WTC11 (cell line): ENCODE results near the gene TSPAN10. TPM values are rescaled to one million over a fixed set of nuclear protein-coding genes. Genes with fewer than 3 reads are reported as not detected.

Experiments used
- ATAC-seq: fragments of 200-7000 bp; cut with Tn5 transposase; 2 replicates; pipeline ENCODE4 v1.10.0; 2021; ENCODE audit warnings: mild to moderate bottlenecking, moderate library complexity
- CTCF ChIA-PET: fragments of 300-600 bp; sonication (Branson Sonifier 250); formaldehyde crosslinking; loops from one replicate; lab custom pipeline; 2021; ENCODE audit warnings: antibody characterized with exemption; lab: Charles Lee
- POLR2A ChIA-PET: fragments of 350-600 bp; sonication (Branson Sonifier 250); formaldehyde crosslinking; loops from one replicate; lab custom pipeline; 2021; ENCODE audit warnings: antibody characterized with exemption; lab: Charles Lee
- DNase-seq: peaks from one replicate; pipeline ENCODE4 v3.0.0; 2021; ENCODE audit warnings: low spot score
- H3K27ac Mint-ChIP-seq: 2 replicates; pipeline ENCODE4 v1.8.0; 2021; ENCODE audit warnings: mixed read lengths
- H3K27me3 Mint-ChIP-seq: 2 replicates; pipeline ENCODE4 v1.8.0; 2021; ENCODE audit warnings: low read depth, mild to moderate bottlenecking, moderate library complexity, mixed read lengths
- H3K36me3 Mint-ChIP-seq: 2 replicates; pipeline ENCODE4 v1.8.0; 2021; ENCODE audit warnings: mixed read lengths
- H3K4me1 Mint-ChIP-seq: 2 replicates; pipeline ENCODE4 v1.8.0; 2022; ENCODE audit warnings: mixed read lengths
- H3K4me3 Mint-ChIP-seq: 2 replicates; pipeline ENCODE4 v1.8.0; 2021; ENCODE audit warnings: mild to moderate bottlenecking, moderate library complexity, mixed read lengths
- H3K9me3 Mint-ChIP-seq: 2 replicates; pipeline ENCODE4 v1.8.0; 2021; ENCODE audit warnings: mixed read lengths
- ARID4B ChIP-seq: sonication (generic); formaldehyde crosslinking; IDR thresholded peaks from 2 replicates; pipeline ENCODE4 v1.8.0; 2023; ENCODE audit warnings: missing genetic modification reagents, mild to moderate bottlenecking, borderline replicate concordance
- CREB1 ChIP-seq: sonication (generic); formaldehyde crosslinking; IDR thresholded peaks from 2 replicates; pipeline ENCODE4 v1.8.0; 2023; ENCODE audit warnings: mild to moderate bottlenecking, missing genetic modification reagents
- CREM ChIP-seq: sonication (generic); formaldehyde crosslinking; IDR thresholded peaks from 2 replicates; pipeline ENCODE4 v1.8.1; 2022; ENCODE audit warnings: mild to moderate bottlenecking, missing genetic modification reagents, moderate library complexity
- E2F4 ChIP-seq: sonication (generic); formaldehyde crosslinking; IDR thresholded peaks from 2 replicates; pipeline ENCODE4 v1.8.1; 2022; ENCODE audit warnings: low read depth, mild to moderate bottlenecking, moderate library complexity, missing genetic modification reagents, borderline replicate concordance
- ELF4 ChIP-seq: sonication (generic); formaldehyde crosslinking; IDR thresholded peaks from 2 replicates; pipeline ENCODE4 v1.8.1; 2022; ENCODE audit warnings: low read depth, mild to moderate bottlenecking, moderate library complexity, missing genetic modification reagents
- ESRRA ChIP-seq: sonication (generic); formaldehyde crosslinking; IDR thresholded peaks from 2 replicates; pipeline ENCODE4 v1.8.1; 2022; ENCODE audit warnings: mild to moderate bottlenecking, missing genetic modification reagents, borderline replicate concordance
- GRHL2 ChIP-seq: fragments of 250-450 bp; sonication (Bioruptor Pico); IDR thresholded peaks from 2 replicates; pipeline ENCODE4 v1.8.0; 2022; ENCODE audit warnings: mild to moderate bottlenecking, moderate library complexity; ENCODE audit not compliant: insufficient replicate concordance, severe bottlenecking
- MYBL2 ChIP-seq: sonication (generic); formaldehyde crosslinking; IDR thresholded peaks from 2 replicates; pipeline ENCODE4 v1.8.1; 2023; ENCODE audit warnings: mild to moderate bottlenecking, moderate library complexity, missing genetic modification reagents
- PRRX2 ChIP-seq: fragments of 250-450 bp; sonication (Bioruptor Pico); IDR thresholded peaks from 2 replicates; pipeline ENCODE4 v1.8.0; 2021; ENCODE audit warnings: mild to moderate bottlenecking
- TEAD1 ChIP-seq: sonication (generic); formaldehyde crosslinking; IDR thresholded peaks from 2 replicates; pipeline ENCODE4 v1.8.0; 2022; ENCODE audit warnings: mild to moderate bottlenecking, missing genetic modification reagents
- ZNF138 ChIP-seq: sonication (generic); formaldehyde crosslinking; conservative IDR thresholded peaks from 2 replicates; pipeline ENCODE4 v1.8.1; 2022; ENCODE audit warnings: mild to moderate bottlenecking, moderate library complexity, missing genetic modification reagents
- ZNF423 ChIP-seq: fragments of 250-450 bp; sonication (Bioruptor Pico); IDR thresholded peaks from 2 replicates; pipeline ENCODE4 v2.1.2; 2022; ENCODE audit warnings: mild to moderate bottlenecking, moderate library complexity
- total RNA-seq: library from RNA; stranded (reverse); gene quantifications from 3 replicates; pipeline ENCODE4 v1.2.3, GENCODE V29; 2021
- TF ChIP-seq, protein P1 (sequence below): sonication (generic); formaldehyde crosslinking; IDR thresholded peaks from 2 replicates; pipeline ENCODE4 v1.8.0; 2023; ENCODE audit warnings: mild to moderate bottlenecking, missing genetic modification reagents
- TF ChIP-seq, protein P2 (sequence below): sonication (generic); formaldehyde crosslinking; conservative IDR thresholded peaks from 2 replicates; pipeline ENCODE4 v1.8.1; 2023; ENCODE audit warnings: mild to moderate bottlenecking, low read depth, missing genetic modification reagents, moderate library complexity
- TF ChIP-seq, protein P3 (sequence below): fragments of 250-450 bp; sonication (Bioruptor Pico); IDR thresholded peaks from 2 replicates; pipeline ENCODE4 v1.8.0; 2021; ENCODE audit warnings: mild to moderate bottlenecking

TSPAN10 gene
- total RNA-seq, 1 experiment from 2014 or later = 1.5 TPM

DNA sequence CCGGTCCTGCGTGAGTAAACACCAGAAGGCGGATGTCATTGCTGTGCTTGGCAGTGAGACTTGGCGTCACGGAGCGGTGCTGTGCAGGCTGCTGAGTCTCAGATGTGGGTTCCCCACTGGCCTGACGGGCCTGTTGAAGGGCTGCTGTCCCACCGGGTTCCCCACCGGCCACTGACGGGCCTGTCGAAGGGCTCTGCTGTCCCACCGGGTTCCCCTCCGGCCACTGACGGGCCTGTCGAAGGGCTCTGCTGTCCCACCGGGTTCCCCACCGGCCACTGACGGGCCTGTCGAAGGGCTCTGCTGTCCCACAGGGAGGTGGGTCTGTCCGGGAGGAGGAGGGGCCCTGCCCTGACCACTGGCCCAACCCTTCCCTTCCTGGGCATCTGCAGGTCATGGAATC, 49.6 kb downstream of the TSPAN10 start:
- H3K4me3 Mint-ChIP-seq = no peak overlapping the region
- H3K4me1 Mint-ChIP-seq = peaks cover 12% of the 10 kb centered on the region
- H3K27me3 Mint-ChIP-seq = no peaks in the 10 kb centered on the region; the same call in 1 of the 2 replicates
- no peak for DNase-seq
- TF ChIP-seq MYBL2 (no peak), E2F4 (CRISPR knock-in tag) (no peak), CREB1 (CRISPR knock-in tag) (no peak), ELF4 (no peak), PRRX2 (CRISPR knock-in tag) (no peak), GRHL2 (CRISPR knock-in tag) (no peak), TEAD1 (CRISPR knock-in tag) (no peak), ZNF138 (no peak), ESRRA (no peak), ZNF423 (CRISPR knock-in tag) (no peak), ARID4B (CRISPR knock-in tag) (no peak), CREM (no peak)
- TF ChIP-seq, protein P1, sequence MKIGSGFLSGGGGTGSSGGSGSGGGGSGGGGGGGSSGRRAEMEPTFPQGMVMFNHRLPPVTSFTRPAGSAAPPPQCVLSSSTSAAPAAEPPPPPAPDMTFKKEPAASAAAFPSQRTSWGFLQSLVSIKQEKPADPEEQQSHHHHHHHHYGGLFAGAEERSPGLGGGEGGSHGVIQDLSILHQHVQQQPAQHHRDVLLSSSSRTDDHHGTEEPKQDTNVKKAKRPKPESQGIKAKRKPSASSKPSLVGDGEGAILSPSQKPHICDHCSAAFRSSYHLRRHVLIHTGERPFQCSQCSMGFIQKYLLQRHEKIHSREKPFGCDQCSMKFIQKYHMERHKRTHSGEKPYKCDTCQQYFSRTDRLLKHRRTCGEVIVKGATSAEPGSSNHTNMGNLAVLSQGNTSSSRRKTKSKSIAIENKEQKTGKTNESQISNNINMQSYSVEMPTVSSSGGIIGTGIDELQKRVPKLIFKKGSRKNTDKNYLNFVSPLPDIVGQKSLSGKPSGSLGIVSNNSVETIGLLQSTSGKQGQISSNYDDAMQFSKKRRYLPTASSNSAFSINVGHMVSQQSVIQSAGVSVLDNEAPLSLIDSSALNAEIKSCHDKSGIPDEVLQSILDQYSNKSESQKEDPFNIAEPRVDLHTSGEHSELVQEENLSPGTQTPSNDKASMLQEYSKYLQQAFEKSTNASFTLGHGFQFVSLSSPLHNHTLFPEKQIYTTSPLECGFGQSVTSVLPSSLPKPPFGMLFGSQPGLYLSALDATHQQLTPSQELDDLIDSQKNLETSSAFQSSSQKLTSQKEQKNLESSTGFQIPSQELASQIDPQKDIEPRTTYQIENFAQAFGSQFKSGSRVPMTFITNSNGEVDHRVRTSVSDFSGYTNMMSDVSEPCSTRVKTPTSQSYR (CRISPR knock-in tag) = no peak
- TF ChIP-seq, protein P2, sequence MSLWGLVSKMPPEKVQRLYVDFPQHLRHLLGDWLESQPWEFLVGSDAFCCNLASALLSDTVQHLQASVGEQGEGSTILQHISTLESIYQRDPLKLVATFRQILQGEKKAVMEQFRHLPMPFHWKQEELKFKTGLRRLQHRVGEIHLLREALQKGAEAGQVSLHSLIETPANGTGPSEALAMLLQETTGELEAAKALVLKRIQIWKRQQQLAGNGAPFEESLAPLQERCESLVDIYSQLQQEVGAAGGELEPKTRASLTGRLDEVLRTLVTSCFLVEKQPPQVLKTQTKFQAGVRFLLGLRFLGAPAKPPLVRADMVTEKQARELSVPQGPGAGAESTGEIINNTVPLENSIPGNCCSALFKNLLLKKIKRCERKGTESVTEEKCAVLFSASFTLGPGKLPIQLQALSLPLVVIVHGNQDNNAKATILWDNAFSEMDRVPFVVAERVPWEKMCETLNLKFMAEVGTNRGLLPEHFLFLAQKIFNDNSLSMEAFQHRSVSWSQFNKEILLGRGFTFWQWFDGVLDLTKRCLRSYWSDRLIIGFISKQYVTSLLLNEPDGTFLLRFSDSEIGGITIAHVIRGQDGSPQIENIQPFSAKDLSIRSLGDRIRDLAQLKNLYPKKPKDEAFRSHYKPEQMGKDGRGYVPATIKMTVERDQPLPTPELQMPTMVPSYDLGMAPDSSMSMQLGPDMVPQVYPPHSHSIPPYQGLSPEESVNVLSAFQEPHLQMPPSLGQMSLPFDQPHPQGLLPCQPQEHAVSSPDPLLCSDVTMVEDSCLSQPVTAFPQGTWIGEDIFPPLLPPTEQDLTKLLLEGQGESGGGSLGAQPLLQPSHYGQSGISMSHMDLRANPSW (CRISPR knock-in tag) = no peak
- TF ChIP-seq, protein P3, sequence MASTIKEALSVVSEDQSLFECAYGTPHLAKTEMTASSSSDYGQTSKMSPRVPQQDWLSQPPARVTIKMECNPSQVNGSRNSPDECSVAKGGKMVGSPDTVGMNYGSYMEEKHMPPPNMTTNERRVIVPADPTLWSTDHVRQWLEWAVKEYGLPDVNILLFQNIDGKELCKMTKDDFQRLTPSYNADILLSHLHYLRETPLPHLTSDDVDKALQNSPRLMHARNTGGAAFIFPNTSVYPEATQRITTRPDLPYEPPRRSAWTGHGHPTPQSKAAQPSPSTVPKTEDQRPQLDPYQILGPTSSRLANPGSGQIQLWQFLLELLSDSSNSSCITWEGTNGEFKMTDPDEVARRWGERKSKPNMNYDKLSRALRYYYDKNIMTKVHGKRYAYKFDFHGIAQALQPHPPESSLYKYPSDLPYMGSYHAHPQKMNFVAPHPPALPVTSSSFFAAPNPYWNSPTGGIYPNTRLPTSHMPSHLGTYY = no peak
- H3K27ac Mint-ChIP-seq = no peak overlapping the region; the same call in 1 of the 2 replicates
- ChIA-PET CTCF (no interaction called here), POLR2A (no interaction called here)
- H3K36me3 Mint-ChIP-seq = peaks cover 29% of the 10 kb centered on the region
- no peak for ATAC-seq
- no peaks in the 10 kb centered on the region for H3K9me3 Mint-ChIP-seq
